ENCODE data around the gene MYL7.
A peak's percentile ranks its signal among the peaks of the same experiment; 100 is the strongest.

Gene MYL7

GRCh38 chr7:44110719-44111635, 30.2 kb downstream of the MYL7 start:
- DNase-seq, result no peak

DNA sequence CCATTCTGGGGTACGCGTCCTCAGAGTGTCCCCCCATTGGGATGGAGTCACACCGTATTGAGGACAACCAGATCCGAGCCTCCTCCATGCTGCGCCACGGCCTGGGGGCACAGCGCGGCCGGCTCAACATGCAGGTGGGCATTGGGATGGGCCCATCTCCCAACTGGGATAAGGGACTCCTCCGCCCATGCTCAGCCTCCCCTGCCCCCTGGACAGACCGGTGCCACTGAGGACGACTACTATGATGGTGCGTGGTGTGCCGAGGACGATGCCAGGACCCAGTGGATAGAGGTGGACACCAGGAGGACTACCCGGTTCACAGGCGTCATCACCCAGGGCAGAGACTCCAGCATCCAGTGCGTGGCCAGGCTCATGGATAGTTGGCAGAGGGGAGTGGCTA, 31.1 kb downstream of the MYL7 start:
- DNase-seq, result no peak

- no peak for DNase-seq
Observed at GRCh38 chr7:44108768-44109750, 32.1 kb downstream of the MYL7 start.

DNA sequence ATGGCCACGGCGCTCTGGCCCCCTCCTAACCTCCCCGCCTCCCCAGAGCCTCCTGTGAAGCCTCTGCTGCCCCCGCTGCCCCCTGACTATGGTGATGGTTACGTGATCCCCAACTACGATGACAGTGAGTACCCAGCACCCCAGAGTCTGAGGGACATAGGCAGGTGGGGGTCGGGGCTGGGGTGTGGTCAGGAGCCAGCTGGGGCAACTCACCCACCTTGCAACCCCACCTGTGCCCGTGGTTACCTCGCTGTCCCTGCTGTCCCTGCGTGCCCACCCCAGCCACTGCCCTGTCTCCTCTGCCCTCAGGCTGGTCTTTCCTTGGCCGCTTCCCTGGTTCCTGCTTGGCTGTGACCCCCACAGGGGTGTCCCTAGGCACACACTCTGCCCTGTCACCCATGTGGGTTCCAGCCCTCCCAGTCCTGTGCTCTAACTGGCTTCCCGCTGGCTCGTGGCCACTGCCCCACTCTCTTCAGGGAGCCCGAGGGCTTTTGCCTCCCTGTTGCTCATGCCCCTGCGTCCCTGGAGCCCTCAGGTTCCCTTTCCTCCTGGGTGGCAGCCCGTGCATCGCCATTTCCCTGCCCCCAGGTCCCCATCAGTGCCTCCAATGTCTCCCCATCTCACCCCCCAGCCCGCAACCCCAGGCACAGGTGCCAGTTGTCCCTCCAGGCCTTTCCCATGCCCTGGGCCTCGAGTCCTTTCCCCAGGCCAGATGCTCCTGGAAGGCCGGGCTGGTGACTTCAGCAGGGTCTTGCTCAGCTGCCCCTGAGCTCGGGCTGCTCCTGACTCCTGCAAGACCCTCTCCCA, 33.0 kb downstream of the MYL7 start:
- DNase-seq, result no peak

DNA sequence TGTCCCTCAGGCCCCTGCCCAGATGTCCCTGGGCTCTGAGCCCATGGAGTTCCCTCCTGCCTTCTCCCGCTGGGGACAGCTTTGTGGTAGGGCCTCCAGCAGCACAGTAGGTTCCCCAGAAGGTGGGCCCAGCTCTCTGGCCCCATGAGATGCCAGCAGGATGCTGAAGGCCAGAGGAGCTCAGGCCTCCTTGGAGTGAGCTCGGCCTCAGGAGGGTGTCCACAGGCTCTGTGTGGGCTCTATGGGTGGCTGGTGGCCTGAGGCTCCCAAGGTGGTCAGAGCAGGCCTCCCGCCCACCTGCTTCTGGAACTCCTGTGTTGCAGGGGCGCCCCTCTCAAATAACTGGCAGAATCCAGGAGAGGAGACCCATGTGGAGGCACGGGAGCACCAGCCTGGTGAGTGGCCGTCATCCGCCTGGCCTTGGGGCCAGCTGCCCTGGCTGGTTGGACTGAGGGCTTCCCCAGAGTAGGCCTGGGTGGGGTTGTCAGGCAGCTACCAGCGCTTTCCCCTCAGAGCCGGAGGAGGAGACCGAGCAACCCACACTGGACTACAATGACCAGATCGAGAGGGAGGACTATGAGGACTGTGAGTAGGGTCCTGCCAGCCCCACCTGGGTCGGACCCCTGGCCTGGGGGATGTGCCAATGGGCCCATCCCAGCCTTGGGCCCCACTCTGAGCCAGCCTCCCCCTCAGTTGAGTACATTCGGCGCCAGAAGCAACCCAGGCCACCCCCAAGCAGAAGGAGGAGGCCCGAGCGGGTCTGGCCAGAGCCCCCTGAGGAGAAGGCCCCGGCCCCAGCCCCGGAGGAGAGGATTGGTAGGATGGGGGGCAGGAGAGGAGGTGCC, 33.8 kb downstream of the MYL7 start:
- DNase-seq, result no peak

- no peak for DNase-seq
Observed at GRCh38 chr7:44106311-44107065, 34.6 kb downstream of the MYL7 start.

GRCh38 chr7:44105832-44106231, 35.3 kb downstream of the MYL7 start:
- DNase-seq, result no peak

- DNase-seq, result no peak
Observed at GRCh38 chr7:44104860-44105771, 36.0 kb downstream of the MYL7 start.

GRCh38 chr7:44103923-44104859, 36.9 kb downstream of the MYL7 start, which contains the start of gene AEBP1:
AEBP1 (plus strand) TSS chr7:44104345; CDS start chr7:44104666, 321 bp downstream.
- DNase-seq, result peak; percentile 6

- DNase-seq, result no peak
Observed at GRCh38 chr7:44103566-44103922, 37.6 kb downstream of the MYL7 start.

DNA sequence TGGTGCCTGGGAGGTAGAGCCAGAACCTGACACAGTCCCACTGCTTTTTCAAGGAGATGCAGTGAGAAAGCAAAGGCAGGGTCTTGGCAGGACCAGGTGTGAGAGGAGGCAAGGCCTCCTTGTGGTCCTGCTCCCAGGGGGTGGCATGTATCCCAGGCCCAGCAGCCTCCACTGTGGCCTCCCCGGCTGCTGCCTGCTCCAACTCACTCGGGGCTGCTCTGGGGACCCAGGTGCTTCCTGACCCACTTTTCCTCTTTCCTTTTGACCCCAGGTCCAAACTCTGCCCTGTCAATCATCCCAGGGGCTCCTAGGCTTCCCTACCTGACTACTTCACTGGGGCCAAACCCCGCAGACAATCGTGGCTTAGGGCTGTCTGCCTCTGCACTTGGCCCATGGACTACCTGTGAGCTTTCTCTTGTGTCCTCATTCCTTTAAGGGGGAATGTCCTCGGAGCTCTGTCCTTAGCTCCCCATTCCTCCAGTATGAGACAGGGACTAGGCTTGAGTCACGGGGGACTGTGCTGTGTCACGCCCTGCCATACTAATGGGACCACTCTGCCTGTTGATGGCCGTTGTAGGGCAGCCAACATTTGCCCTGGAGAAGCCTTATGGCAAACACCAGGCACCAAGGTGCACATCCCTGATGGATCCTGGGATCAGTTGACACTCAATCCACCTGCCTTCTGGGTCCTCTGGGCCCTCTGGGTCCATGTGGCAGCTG, 38.1 kb downstream of the MYL7 start:
- no peak for DNase-seq

DNA sequence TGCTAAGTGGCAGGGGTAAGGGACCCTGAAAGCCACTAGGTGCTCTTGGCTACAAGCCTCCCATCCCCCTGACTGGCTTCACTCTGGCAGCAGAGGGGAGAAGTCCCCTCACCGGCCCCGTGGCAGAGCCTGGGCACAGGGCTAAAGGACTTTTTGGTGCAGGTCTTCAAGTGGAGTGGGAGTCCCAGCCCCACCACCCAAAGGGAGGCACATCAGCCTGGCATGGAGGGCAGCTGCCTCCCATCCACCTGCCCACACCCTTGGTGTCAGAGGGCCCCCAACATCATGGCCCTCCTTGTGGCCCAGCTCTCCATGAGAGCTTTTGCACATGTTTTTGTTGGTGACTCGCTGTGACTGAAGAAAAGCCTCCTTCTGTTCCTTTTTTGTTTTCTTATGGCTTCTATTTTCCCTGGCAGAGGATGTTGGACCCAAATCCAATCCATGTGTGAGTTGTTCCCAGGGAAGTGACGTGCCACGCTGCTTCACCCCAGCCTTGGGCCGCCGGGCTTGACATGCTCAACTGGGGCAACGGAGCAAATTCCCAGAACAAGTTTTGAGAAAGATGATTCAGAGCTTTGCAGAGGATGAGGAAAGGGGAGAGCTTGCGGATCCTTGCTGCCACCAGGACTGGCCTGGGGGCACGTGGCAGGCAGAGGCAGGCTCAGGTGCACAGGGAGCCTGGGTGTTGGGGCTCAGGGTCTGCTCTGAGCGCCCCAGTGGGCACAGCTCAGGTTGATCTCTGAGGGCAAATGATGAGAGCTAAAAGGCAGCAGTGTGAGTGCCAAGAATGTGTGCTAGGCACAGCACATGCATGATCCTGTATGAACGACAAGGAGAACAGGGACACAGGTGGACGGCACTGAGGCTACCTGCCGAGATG, 38.9 kb downstream of the MYL7 start:
- DNase-seq, result no peak

DNA sequence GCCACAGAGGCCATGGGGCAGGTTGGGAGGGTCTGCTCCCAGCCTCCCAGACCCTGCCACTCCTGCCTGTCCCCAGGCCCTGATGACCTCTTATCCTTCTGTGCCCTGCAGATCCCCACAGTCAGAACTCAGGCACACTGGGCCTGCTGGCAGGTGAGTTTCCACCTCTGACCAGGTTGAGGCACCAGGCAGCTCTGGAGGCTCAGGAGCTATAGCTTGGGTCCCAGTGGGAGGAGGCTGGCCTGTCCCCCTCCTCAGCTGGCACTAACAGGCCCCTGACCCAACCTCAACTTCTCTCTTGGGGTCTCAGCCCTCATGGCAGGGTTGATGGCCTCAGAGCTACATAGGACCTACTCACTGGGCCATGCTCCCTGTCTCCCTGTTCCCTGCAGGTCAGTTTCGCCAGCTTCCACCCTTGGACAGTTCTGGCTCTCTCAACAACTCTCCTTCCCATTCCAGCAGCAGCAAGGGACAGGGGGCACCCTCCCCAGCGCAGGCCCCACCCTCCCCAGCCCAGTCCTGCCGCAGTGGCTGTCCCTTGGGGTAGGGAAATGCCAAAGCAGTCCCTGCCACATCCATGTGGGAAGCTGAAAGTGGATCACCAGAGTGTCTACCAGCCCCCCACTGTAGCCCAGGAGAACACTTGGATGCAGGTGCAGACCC, 39.7 kb downstream of the MYL7 start:
- no peak for DNase-seq

DNA sequence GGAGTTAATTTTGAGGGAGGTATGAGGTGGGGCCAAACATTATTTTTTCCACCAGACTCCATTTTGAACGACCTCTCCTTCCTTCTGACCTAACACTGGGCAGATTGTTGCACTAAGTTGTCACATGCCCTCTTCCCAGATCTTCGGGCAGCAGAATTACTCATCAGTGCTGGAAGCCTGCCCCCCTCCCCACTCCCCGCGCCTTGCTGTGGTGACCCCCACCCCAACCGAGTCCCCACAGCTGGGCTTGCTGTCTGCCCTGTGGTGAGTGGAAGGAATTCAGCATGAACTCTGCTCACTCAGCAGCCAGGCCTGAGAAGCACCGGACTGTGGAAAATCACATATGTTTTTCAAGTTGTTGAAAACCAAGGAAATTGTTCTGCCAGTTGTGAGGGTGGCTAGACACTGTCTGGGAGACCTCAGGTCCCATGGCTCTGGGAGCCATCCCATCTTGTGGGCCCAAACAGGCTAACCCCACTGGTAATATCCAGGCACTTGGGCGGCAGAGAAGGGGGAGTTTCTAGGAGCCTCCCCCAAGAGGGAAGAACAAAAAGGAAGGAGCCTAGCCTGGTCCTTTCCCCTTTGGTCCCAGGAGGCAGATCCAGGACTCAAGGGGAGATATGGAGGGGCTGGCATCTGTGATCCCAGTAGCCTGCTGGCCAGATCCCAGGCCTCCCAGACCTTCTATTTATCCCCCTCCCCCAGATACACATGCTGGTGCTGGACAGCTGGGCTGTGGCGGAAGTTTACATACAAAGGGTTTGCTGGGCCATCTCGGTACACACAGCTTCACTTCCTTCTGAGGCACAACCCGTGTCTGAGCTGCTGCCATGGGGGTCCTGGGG, 40.5 kb downstream of the MYL7 start:
- DNase-seq, result no peak

- DNase-seq, result no peak
Observed at GRCh38 chr7:44099669-44100068, 41.5 kb downstream of the MYL7 start.

Data from NCI-H1105 (cell line).